Astrocyte of the hippocampus (primary cell): Measurements from ENCODE around the gene F3.

Source experiments
- DNase-seq: peaks from one replicate; pipeline ENCODE4 v3.0.0; 2011; ENCODE audit warnings: low read depth, low spot score

The F3 gene

DNA sequence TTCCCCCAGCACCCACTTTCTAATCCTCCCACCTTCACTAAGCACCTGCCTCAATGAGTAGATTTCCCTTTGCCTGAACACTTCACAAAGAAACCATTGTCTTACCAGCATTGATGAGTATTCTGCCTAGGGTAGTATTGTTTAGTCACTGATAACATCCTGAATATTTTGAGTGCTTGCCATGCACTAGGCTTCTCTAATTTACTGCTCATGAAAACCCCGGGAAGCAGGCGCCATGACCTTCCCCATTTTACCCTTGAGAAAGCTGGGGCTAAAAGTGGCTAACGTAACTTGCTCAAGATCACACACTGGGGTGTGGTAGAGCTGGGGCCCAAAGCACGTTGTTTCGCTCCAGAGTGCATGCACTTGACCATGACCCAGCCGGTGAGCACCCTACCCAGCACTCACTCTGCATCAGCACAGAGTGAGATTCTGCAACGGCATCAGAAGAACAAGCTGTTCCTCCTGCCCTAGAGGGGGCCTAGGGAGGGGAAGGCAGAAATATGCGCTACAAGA, 10.6 kb upstream of the F3 start:
- no peak for DNase-seq

DNA sequence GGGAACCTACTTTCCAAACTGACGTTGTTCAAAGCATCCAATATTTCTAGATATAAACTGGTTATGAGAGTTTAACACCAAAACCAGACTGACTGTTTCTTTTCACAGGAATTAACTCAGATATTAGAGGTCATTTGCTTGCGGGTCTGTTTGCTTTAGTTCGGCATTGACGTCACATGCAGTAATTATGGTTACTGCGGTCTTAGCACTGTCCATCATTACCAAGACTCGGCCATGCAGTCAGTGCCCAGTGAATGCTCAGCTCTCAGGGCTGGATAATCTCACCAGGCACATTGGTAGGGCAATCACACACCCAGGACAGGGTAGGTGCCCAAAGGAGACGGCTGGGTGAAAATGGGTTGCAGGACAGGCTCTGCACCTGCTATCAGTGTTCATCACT, 9.9 kb upstream of the F3 start:
- no peak for DNase-seq

- DNase-seq = no peak
These were observed 9.3 kb upstream of the F3 start for GRCh38 chr1:94550800-94551241.

GRCh38 chr1:94550396-94550795, 8.8 kb upstream of the F3 start:
- DNase-seq = no peak

GRCh38 chr1:94549706-94550105, 8.1 kb upstream of the F3 start:
- no peak for DNase-seq

- DNase-seq = peak; percentile 29
These were observed 3.3 kb upstream of the F3 start for GRCh38 chr1:94544706-94545490.

- peak; percentile 44 for DNase-seq
These were observed 2.5 kb upstream of the F3 start for GRCh38 chr1:94543893-94544635.

GRCh38 chr1:94543001-94543400, 1.4 kb upstream of the F3 start:
- peak; percentile 69 for DNase-seq

- peak; percentile 39 for DNase-seq
These were observed 720 bp upstream of the F3 start for GRCh38 chr1:94542088-94542870.

DNA sequence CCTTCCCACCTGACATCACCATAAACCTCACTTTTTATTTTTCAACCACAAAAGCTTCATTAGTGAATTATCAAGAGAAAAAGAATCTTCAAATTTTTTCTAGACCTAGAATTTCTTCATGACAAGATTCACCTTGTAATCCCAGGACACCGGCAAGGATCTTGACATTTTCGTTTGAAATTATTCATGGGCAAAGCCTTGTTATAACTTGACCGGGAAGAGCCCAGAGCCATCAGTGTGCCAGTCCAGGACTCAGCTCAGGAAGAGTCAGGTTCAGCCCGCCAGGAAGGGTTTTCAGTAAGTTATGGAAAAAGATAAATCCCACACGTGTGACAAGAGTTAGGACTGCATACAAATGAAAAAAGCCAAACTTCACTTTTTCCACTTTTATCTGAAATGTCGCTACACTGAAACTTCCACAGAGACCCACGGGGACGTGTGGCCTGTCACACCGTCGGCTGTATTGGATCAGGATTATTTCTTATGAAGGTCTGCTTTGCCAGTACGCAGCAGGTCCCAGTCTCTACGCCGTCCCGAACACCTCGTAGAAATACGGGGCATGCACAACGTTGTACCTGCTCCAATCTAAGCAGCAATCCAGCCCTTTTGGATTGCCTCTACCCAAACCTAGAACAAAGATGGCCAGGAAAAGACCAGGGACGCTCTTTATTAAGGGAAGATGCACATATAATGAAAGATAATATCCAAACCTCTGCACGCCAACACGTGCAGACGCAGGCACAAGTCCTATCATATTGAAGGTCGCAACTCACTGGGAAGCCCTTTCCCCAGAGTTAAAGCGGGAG, 916 bp downstream of the F3 start:
- peak; percentile 41 for DNase-seq

- DNase-seq = peak; percentile 70
These were observed 2.1 kb downstream of the F3 start for GRCh38 chr1:94539496-94539895.

GRCh38 chr1:94538243-94538827, 3.2 kb downstream of the F3 start:
- peak; percentile 54 for DNase-seq

- DNase-seq = no peak
These were observed 4.3 kb downstream of the F3 start for GRCh38 chr1:94537254-94537653.

GRCh38 chr1:94535879-94536278, 5.7 kb downstream of the F3 start:
- DNase-seq = peak; percentile 23

DNA sequence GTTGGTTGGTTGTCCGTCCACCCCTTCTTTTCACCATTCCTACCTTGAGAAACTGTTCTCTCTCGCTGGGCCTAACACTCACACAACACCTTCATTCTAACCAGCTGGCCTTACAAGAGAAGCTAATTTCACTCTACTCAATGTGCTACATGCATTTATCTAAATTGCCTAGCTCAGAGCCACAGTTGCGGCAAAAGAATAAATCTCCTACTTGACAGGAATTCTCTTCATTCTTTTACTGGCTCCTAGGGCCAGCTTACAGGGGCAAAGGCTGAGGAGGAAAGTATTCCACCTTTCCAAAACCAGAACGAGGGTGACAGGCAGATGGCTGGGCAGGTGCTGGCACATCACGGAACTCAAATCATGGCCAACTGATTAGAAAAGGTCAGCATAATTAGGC, 6.5 kb downstream of the F3 start:
- no peak for DNase-seq

GRCh38 chr1:94532077-94532476, 9.5 kb downstream of the F3 start:
- DNase-seq = peak; percentile 44

DNA sequence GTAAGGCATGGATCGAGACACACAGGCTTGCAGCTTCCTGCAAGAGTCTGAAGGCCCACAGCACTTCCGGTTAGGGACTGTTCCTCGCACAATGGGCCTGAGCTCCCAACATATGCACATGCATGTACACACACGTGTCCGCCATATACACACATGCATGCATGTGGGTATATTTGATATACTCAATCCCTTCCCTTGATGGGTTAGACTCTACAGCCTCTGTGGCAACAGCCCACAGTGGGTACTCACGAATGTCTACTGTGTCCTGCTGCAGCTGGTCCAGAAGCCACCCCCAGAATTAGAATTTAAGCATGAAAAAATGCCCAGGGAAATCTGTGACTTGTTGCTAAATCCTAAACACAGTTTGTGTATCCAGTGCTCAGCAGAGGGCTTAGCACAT, 9.9 kb downstream of the F3 start:
- no peak for DNase-seq

GRCh38 chr1:94530373-94530878, 11.1 kb downstream of the F3 start:
- DNase-seq = peak; percentile 25

DNA sequence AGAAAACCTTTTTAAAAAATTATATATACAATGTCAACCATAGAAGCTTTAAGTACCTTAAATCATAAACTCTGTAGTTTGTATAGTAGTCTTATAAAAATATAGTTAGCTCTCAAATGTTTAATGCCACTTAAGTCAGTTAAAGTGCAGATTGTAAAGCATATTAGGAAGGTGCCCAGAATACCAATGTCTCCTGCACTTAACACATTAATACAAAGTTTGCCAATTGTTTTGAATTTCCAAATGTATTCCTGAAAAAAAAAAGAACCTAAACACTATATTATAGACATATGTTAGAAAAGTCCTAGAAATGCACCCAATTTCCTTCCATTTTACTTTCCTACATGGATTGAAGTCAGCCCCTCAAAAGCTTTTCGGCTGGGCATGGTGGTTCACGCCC, 12.1 kb downstream of the F3 start:
- DNase-seq = no peak

DNA sequence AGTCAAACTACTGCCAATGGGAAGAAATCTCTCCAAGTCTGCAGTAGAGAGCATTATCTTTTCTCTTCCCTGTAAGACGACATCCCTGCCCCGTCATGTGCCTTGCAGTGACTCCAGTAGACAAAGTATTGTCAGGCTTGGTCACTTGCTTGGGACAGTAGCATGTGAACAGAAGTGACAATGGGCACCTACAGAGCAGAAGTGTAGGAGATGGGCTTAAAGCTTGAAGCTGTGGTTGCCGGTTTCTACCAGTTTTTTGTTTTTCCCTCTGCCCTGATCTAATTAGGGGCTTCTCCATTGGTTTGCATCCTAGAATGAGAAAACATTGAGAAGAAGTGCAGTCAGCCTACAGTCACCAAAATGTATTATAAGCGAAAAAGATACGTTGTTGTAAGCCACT, 12.7 kb downstream of the F3 start:
- no peak for DNase-seq

- DNase-seq = peak; percentile 67
These were observed 13.3 kb downstream of the F3 start for GRCh38 chr1:94528299-94528698.
